Upper lobe of left lung (tissue), 4 donors: ENCODE data around the gene HOXA5.

Experiments used
- CTCF ChIP-seq, 6 experiments: fragments of 450-650 bp in 4 of 6; fragments of 200-600 bp in 2 of 6; sonication (generic) in 2 of 6; IDR thresholded peaks; one replicate each; pipeline ENCODE4 v1.5.1; 2016 to 2019; ENCODE audit warnings: antibody characterized with exemption in 6 of 6
- EP300 ChIP-seq, 4 donors: sonication (generic); formaldehyde crosslinking; IDR thresholded peaks; one replicate each; pipeline ENCODE4 v1.5.1; 2017; ENCODE audit warnings: antibody characterized with exemption in 4 of 4, control low read depth in 2 of 4
- POLR2A ChIP-seq, 4 donors: fragments of 450-650 bp; IDR thresholded peaks; one replicate each; pipeline ENCODE4 v1.5.1; 2016 to 2017; ENCODE audit warnings: antibody characterized with exemption in 4 of 4, mild to moderate bottlenecking in 2 of 4
- POLR2AphosphoS5 ChIP-seq, 2 donors: sonication (generic); formaldehyde crosslinking; IDR thresholded peaks; one replicate each; pipeline ENCODE4 v1.5.1; 2017; ENCODE audit warnings: antibody characterized with exemption in 2 of 2

GRCh38 chr7:27109466-27110185 lies 33.9 kb downstream of the HOXA5 start:
- TF ChIP-seq POLR2A (IDR thresholded peaks at IDR 0.05) (no peak), CTCF (IDR thresholded peaks at IDR 0.05) (no peak), EP300 (IDR thresholded peaks at IDR 0.05) (no peak), POLR2AphosphoS5 (IDR thresholded peaks at IDR 0.05) (no peak)
